Effector memory CD8-positive, alpha-beta T cell (primary cell): ENCODE data around the gene PIK3C2G.

Source experiments
- ATAC-seq: fragments of 150-1000 bp; cut with Tn5 transposase; replicated peaks from 2 replicates; pipeline ENCODE4 v1.10.0; 2021; ENCODE audit warnings: mild to moderate bottlenecking, moderate library complexity
- DNase-seq, 3 experiments: peaks; one replicate each; pipeline ENCODE4 v3.0.0; 2021
- H3K27ac Mint-ChIP-seq, 2 donors: one replicate each; pipeline ENCODE4 v1.8.0; 2022; ENCODE audit warnings: mild to moderate bottlenecking in 2 of 2, mixed read lengths in 2 of 2, moderate library complexity in 2 of 2
- H3K27me3 Mint-ChIP-seq, 2 donors: one replicate each; pipeline ENCODE4 v1.8.0; 2022; ENCODE audit warnings: mixed read lengths in 2 of 2
- H3K36me3 Mint-ChIP-seq: one replicate; pipeline ENCODE4 v1.8.0; 2022; ENCODE audit warnings: mild to moderate bottlenecking, moderate library complexity, mixed read lengths; ENCODE audit not compliant: insufficient read depth
- H3K4me1 Mint-ChIP-seq, 2 donors: one replicate each; pipeline ENCODE4 v1.8.0; 2022; ENCODE audit warnings: low read depth in 2 of 2, mixed read lengths in 2 of 2
- H3K4me3 Mint-ChIP-seq, 2 donors: one replicate each; pipeline ENCODE4 v1.8.0; 2022; ENCODE audit warnings: mild to moderate bottlenecking in 2 of 2, mixed read lengths in 2 of 2, moderate library complexity in 2 of 2
- H3K9me3 Mint-ChIP-seq, 2 donors: one replicate each; pipeline ENCODE4 v1.8.0; 2022; ENCODE audit warnings: mixed read lengths in 2 of 2

The PIK3C2G gene

GRCh38 chr12:18551701-18552100, 290.4 kb downstream of the PIK3C2G start:
- Mint-ChIP-seq H3K27ac (no peak overlapping the region), H3K4me3 (no peak overlapping the region), H3K9me3 (peaks cover 0 to 7% of the 10 kb centered on the region in 2 donors), H3K36me3 (no peaks in the 10 kb centered on the region), H3K27me3 (no peaks in the 10 kb centered on the region), H3K4me1 (no peaks in the 10 kb centered on the region)
- DNase-seq (no peak), ATAC-seq (no peak)

DNA sequence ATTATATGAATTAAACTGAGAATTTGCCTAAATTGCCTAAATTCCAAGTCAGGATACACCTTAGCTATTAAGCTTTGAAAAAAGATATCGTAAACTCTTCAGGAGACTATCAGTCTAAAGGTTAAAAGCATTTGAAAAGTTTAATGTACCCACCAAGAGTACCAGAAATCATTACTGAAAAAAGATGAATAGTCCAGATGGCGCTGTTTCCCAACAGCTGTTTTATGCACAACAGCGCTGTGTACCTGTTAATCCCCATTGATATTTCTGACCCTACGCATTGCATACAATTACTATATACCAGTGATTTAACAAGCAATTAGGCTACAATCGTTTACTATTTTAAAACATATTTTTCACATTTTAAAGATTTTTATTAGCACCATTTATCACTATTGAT, 291.5 kb downstream of the PIK3C2G start:
- Mint-ChIP-seq H3K4me3 (no peak overlapping the region), H3K36me3 (no peaks in the 10 kb centered on the region), H3K9me3 (peaks cover 0 to 7% of the 10 kb centered on the region in 2 donors), H3K4me1 (no peaks in the 10 kb centered on the region), H3K27me3 (no peaks in the 10 kb centered on the region), H3K27ac (no peak overlapping the region)
- DNase-seq, result no peak
- no peak for ATAC-seq

DNA sequence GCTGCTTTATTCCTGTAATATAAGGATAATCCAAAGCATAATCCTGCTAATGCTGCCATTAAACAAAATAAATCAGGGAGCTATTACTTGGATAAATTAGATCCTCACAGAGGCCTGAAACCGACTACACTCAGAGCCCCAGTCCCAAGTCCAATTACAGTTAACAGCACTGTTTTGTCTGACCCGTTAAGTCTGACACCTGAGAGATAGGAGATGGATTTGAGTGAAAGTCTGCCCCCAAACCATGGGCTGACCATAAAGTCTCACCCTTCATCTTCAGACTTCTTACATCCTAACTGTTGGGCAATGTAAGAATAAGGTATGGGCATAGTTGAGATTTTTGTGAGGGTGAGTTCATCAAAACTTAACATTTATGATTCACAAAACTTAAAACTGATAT, 294.8 kb downstream of the PIK3C2G start:
- no peaks in the 10 kb centered on the region for H3K4me1 Mint-ChIP-seq
- no peak overlapping the region for H3K4me3 Mint-ChIP-seq
- no peak for DNase-seq
- no peak overlapping the region for H3K27ac Mint-ChIP-seq
- no peak for ATAC-seq
- no peaks in the 10 kb centered on the region for H3K36me3 Mint-ChIP-seq
- no peaks in the 10 kb centered on the region for H3K27me3 Mint-ChIP-seq
- H3K9me3 Mint-ChIP-seq, result peaks cover 0 to 6% of the 10 kb centered on the region in 2 donors

GRCh38 chr12:18559242-18559641, 297.9 kb downstream of the PIK3C2G start:
- Mint-ChIP-seq H3K9me3 (peaks cover 0 to 6% of the 10 kb centered on the region in 2 donors), H3K27ac (no peak overlapping the region)

GRCh38 chr12:18562531-18562930, 301.2 kb downstream of the PIK3C2G start:
- Mint-ChIP-seq H3K36me3 (no peaks in the 10 kb centered on the region), H3K27me3 (no peaks in the 10 kb centered on the region), H3K27ac (no peak overlapping the region), H3K4me3 (no peak overlapping the region), H3K4me1 (no peaks in the 10 kb centered on the region), H3K9me3 (peaks cover 2 to 6% of the 10 kb centered on the region in 2 donors)
- no peak for ATAC-seq
- DNase-seq, result no peak

More at GRCh38 chr12:18559242-18559641, 297.9 kb downstream of the PIK3C2G start:
- Mint-ChIP-seq H3K4me3 (no peak overlapping the region), H3K36me3 (no peaks in the 10 kb centered on the region), H3K27me3 (no peaks in the 10 kb centered on the region), H3K4me1 (no peaks in the 10 kb centered on the region)
- ATAC-seq (no peak), DNase-seq (no peak)

GRCh38 chr12:18564306-18564705, 303.0 kb downstream of the PIK3C2G start:
- Mint-ChIP-seq H3K4me3 (no peak overlapping the region), H3K27me3 (no peaks in the 10 kb centered on the region), H3K36me3 (no peaks in the 10 kb centered on the region), H3K27ac (no peak overlapping the region), H3K9me3 (peaks cover 0 to 2% of the 10 kb centered on the region in 2 donors), H3K4me1 (no peaks in the 10 kb centered on the region)
- no peak for DNase-seq
- no peak for ATAC-seq

DNA sequence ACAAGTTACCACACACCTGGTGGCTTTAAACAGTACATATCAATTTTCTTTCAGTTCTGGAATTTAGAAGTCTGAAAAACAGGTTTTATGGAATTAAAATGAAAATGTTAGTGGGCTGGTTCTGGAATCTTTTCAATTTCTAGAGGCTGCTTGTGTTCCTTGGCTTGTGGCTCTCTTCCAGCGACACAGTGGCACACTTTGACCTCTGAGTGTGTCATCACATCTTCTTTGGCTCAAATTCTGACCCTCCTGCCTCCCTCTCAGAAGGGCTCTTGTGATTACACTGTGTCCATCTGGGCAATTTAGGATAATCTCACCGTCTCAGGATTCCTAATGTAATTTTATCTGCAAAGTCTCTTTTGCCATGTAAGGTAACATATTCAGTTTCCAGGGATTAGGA, 306.5 kb downstream of the PIK3C2G start:
- no peaks in the 10 kb centered on the region for H3K36me3 Mint-ChIP-seq
- peaks cover 0 to 2% of the 10 kb centered on the region in 2 donors for H3K9me3 Mint-ChIP-seq
- no peaks in the 10 kb centered on the region for H3K4me1 Mint-ChIP-seq
- no peaks in the 10 kb centered on the region for H3K27me3 Mint-ChIP-seq
- DNase-seq (no peak), ATAC-seq (no peak)
- no peak overlapping the region for H3K27ac Mint-ChIP-seq
- no peak overlapping the region for H3K4me3 Mint-ChIP-seq

- DNase-seq (no peak), ATAC-seq (no peak)
- Mint-ChIP-seq H3K27me3 (no peaks in the 10 kb centered on the region), H3K9me3 (peaks cover 0 to 2% of the 10 kb centered on the region in 2 donors), H3K27ac (no peak overlapping the region), H3K36me3 (no peaks in the 10 kb centered on the region), H3K4me3 (no peak overlapping the region), H3K4me1 (no peaks in the 10 kb centered on the region)
These were observed 309.2 kb downstream of the PIK3C2G start for GRCh38 chr12:18570543-18570942.

DNA sequence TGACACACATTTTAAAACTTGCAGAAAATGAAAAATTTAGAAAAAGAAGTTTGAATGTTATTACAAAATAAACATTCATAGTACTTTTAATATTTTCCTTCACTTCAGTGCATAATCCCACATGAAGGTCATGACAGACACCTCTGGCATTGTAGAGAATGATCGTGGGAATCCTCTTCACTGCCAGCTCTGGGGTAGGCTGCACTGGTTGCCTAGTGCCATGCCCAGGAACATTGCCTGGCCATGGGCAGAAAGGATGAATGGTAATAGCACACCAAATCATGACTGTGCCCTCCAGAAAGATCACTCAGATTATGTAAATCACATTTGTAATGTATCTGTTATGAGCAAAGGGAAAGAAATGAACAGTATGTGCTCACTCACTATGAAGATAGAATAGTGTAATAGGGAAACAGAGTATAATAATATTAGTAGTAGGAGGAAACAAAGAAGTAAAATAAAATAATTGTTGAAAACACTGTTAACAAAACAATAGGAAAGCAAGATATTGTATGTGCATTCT, 314.8 kb downstream of the PIK3C2G start:
- H3K4me3 Mint-ChIP-seq, result no peak overlapping the region
- no peaks in the 10 kb centered on the region for H3K36me3 Mint-ChIP-seq
- no peaks in the 10 kb centered on the region for H3K27me3 Mint-ChIP-seq
- H3K27ac Mint-ChIP-seq, result no peak overlapping the region
- DNase-seq (no peak), ATAC-seq (no peak)
- no peaks in the 10 kb centered on the region for H3K4me1 Mint-ChIP-seq
- H3K9me3 Mint-ChIP-seq, result peaks cover 0 to 2% of the 10 kb centered on the region in 2 donors

DNA sequence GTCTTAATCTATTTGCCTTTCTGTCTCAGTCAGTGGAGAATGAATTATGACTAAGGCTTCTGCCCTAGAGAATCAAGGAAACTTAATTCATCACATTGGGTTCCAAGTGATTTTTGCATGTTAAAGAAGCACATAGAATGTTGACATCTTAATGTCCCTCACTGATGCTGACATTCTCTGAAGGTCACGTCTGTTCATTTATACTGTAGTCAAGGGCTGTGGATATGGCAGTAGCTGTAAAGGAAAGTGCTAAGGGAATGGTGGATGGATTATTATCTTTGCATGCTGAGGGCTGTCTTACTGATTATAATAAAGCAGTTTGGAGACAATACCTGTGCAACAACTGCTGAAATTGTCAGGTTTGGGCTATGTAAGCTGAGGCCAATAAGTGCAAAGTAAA, 315.3 kb downstream of the PIK3C2G start:
- DNase-seq, result no peak
- no peak for ATAC-seq
- H3K9me3 Mint-ChIP-seq, result peaks cover 0 to 4% of the 10 kb centered on the region in 2 donors
- H3K4me3 Mint-ChIP-seq, result no peak overlapping the region
- H3K36me3 Mint-ChIP-seq, result no peaks in the 10 kb centered on the region
- no peaks in the 10 kb centered on the region for H3K4me1 Mint-ChIP-seq
- H3K27ac Mint-ChIP-seq, result no peak overlapping the region
- H3K27me3 Mint-ChIP-seq, result no peaks in the 10 kb centered on the region

DNA sequence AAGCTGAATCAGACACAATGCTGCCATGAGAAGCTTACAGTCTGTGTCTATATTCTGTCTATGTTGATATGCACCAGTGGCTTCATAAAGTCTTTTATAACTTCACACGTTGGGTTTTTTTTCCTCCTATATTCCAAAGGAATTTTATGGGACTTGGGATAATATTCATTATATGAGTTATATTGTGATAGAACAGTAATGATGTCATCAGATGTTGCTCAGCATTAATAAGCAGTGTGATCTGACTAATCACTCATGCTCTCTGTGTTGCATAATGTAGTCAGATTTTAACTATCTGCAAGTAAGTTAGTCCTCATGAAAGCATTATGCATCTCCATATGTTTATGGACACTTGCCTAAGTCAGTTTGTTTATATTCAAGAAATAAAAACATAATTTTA, 316.9 kb downstream of the PIK3C2G start:
- Mint-ChIP-seq H3K9me3 (peaks cover 0 to 9% of the 10 kb centered on the region in 2 donors), H3K4me1 (no peaks in the 10 kb centered on the region), H3K4me3 (no peak overlapping the region), H3K36me3 (no peaks in the 10 kb centered on the region), H3K27me3 (no peaks in the 10 kb centered on the region), H3K27ac (no peak overlapping the region)
- no peak for ATAC-seq
- no peak for DNase-seq

GRCh38 chr12:18580291-18580690, 319.0 kb downstream of the PIK3C2G start:
- ATAC-seq (no peak), DNase-seq (no peak)
- no peak overlapping the region for H3K27ac Mint-ChIP-seq
- H3K36me3 Mint-ChIP-seq, result peaks cover 3% of the 10 kb centered on the region
- H3K4me3 Mint-ChIP-seq, result no peak overlapping the region
- H3K4me1 Mint-ChIP-seq, result no peaks in the 10 kb centered on the region
- H3K27me3 Mint-ChIP-seq, result no peaks in the 10 kb centered on the region
- H3K9me3 Mint-ChIP-seq, result peaks cover 5 to 9% of the 10 kb centered on the region in 2 donors

- Mint-ChIP-seq H3K4me1 (no peaks in the 10 kb centered on the region), H3K27ac (no peak overlapping the region), H3K9me3 (peaks cover 8 to 9% of the 10 kb centered on the region in 2 donors), H3K27me3 (no peaks in the 10 kb centered on the region), H3K36me3 (peaks cover 3% of the 10 kb centered on the region), H3K4me3 (no peak overlapping the region)
- DNase-seq (no peak), ATAC-seq (no peak)
These were observed 319.4 kb downstream of the PIK3C2G start for GRCh38 chr12:18580706-18581105.

DNA sequence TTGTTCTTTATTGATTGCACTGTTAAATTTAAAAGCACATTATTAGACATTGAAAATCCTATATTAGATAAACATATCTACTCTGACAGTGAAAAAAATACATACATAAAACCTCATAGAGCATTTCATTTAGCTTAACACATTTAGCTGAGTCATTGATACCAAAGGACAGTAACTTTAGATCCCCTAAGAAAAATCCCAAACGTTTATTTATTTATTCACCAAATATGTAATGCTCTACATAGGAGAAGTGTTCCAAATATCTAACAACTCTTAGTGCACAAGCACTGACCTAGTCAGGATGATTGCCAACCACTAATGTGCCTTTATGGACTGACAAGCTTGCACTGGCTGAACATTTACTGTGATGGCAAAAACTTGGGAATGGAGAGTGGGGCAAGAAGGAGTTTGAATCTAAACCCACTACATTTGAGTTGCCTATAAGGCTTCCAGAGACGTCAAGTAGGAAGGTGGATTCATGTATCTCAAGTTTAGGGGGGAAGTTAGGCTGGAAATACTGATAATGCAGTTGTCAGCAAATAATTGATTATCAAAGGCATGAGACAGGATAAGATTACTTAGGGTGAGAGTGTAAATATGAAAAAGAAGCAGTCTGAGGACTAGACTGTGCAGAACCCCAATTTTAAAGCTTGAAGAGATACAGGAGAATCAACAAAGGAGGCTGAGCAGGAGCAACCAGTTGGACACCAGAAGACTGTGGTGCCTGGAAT, 320.1 kb downstream of the PIK3C2G start:
- DNase-seq, result no peak
- H3K27ac Mint-ChIP-seq, result no peak overlapping the region
- no peaks in the 10 kb centered on the region for H3K27me3 Mint-ChIP-seq
- no peaks in the 10 kb centered on the region for H3K4me1 Mint-ChIP-seq
- peaks cover 3% of the 10 kb centered on the region for H3K36me3 Mint-ChIP-seq
- no peak overlapping the region for H3K4me3 Mint-ChIP-seq
- H3K9me3 Mint-ChIP-seq, result peaks cover 11 to 14% of the 10 kb centered on the region in 2 donors
- ATAC-seq, result no peak
